GM18502 (cell line): ENCODE data around the gene OR2V2.

Source experiments
- ATAC-seq: cut with Tn5 transposase; IDR thresholded peaks from one replicate; pipeline ENCODE4 v1.9.1; 2021; ENCODE audit warnings: mild to moderate bottlenecking; ENCODE audit not compliant: unreplicated experiment, poor library complexity

Gene OR2V2

DNA sequence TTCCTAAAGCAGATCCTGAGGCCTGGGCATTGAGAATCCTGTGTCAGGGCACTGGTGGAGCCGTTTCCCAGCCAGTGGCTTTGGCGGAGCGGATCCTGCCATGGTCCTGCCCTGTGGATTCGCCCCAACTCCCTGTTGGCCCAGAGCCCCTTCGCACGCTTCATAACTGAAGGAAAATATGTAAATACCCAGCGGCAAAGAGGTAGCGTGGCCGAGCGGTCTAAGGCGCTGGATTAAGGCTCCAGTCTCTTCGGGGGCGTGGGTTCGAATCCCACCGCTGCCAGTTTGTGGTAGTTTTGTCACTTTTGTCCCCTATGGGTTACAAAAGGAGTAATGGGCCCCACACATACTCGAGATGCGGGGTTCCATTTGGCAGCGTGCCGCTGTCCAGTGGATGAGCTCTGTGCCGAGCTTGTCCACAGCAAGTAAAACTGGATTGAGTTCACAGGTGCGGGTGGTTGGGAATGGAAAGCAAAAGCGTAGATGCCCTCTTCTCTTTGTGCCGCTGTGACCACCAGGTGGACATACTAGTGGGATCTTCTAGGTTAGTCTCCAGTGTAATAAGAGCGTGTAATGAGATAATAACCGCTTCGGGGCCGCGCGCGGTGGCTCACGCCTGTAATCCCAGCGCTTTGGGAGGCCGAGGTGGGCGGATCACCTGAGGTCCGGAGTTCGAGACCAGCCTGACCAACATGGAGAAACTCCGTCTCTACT is 40.3 kb downstream of the OR2V2 start:
- ATAC-seq = no peak

GRCh38 chr5:181188700-181189362 is 41.4 kb downstream of the OR2V2 start:
- no peak for ATAC-seq

GRCh38 chr5:181189363-181189961 is 42.1 kb downstream of the OR2V2 start:
- ATAC-seq = no peak

DNA sequence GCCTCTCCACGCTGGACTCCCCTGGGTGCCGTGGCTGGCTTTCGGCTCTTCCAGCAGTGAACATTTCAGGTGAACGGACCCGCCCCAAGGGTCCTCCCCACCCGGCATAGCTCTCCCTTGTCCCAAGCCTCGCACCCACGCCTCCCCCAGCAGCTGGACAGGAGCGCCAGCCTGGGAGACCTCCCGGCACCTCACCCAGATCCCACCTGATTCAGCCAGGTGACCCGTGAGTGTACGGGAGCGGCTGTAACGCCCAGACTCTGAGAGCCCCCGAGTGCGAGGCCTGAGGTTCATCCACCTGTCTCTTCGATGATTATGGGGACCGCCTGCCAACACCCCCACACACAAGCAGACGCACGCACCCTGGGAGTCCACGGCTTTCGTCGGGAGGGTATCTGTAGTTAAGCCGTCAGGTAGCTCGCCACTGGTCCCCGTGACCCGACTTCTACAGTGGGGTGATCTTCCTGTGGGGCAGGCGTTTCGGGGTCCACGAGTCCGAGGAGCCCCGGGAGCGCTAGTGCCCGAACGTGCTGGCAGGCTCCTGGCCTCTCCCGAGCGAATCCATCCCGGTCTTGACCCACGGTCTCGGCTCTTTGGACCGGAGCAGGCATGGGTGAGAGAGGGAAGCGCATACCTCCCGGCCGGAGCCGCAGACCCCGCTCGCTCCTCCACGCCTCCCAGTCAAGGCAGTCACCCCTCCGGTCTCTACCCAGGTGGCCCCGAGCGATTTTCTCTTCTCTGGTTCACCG is 42.8 kb downstream of the OR2V2 start:
- no peak for ATAC-seq

GRCh38 chr5:181190711-181191525 is 43.5 kb downstream of the OR2V2 start:
- ATAC-seq = peak; percentile 11

DNA sequence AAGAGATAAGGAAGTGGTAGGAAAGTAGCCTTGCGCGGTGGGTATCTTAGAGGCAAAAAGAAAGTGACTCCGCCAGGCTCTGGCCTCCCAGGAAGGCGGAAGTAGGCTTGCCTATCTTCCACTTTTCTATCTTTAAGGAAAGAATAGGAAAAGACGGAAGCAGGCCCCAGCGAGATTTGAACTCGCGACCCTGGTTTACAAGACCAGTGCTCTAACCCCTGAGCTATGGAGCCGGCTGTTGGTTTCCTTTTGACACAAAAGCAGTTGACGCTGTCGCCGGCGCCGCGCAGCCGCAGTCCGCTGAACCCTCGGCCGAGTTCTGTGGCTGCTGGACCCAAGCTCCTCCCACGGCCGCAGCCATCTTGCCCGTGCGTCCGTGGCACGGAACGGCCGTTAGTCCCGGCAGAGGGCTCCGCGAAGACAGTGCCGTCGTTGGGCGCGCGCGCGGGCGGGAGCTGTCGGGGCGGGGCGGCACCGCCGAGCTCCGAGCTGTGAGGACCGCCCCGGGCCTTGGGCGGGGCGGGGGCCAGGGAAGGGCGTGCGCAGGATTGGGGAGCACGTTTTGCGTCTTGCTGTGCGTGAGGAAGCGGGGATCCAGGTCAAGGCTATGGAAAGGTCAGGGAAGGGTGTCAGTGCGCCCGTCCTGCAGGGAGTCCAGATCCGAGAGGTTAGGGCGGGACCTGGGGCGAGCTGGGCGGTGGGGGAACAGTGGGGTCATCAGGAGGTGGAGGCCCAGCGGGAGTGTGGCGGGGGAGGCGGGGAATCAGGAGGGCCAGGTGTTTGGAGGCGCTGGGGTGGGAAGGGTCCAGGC is 44.3 kb downstream of the OR2V2 start:
- peak; percentile 66 for ATAC-seq

GRCh38 chr5:181192337-181193046 is 45.1 kb downstream of the OR2V2 start:
- ATAC-seq = no peak

DNA sequence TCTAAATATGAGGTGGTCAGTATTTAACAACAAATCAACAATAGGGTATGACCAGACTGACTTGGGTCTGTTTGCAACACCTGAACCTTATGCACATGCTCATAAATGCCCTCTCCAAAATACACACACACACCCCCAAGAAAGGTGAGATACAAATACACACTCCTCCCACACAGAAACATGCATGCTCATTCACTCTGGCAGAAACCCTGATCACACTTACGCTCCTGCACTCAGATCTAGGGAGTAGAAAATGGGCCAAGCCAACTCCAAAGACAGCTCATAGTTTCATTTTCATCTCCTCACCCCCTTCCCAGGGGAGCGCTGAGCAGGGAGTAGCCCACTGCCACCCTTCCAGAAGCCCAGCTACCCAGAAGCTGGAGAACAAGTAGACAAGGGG is 46.3 kb downstream of the OR2V2 start:
- ATAC-seq = no peak

DNA sequence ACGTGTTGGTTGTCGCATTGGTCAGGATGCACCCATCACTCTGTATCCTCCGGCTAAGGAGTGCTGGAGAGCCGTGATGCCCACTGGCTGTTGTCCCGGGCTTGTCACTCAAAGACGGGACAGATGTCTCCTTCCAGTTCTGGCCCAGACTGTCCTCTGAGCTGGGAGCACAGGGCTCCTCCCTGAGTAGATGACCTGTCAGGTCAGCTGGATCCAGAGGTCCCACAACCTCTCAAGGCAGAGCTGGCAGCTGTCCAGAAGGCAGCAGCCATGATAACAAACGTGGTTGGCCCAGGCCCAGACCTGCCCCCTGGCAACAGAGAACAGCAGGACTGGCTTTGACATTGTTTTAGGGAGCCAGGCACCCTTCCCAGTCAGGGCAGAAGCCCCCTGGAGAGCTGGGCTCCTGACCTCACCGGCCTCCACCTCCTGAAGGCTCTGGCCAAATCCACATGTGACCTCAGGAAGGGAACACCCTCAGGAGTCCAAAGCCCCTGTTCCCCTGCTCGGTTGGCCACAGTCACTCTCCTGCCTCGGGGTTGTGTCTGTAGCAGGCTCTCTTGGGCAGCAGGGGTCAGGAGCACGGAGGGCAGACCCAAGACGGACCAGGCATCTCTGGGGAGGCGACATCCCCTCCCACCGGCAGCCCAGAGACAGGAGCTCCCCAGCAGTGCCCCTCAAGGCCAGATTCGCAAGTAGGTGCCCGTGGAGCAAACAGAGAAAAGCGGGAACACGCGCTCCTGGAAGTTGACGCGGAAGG is 47.3 kb downstream of the OR2V2 start:
- ATAC-seq = no peak

DNA sequence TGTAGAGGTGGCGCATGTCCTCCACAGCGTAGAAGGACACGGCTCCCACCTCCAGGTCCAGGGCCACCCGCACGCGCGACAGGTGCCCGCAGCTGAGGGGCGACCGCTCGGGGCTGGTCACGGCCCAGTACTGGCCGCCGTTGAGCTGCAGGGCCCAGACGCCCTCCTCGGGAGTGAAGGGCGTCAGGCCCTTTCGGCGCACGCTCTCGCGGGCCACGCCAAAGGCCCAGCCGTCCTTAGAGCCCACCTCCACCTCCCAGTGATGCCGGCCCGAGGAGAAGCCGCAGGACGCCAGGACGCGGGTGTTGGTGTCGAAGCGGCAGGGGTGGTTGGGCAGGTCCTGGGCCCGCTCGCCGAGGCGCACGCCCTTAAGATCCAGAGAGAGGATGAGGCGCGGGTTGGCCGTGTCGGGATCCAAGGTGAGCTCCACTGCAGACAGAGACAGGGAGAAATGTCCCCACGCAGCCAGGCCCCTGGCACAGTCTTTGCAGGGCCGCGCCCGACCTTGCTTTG is 47.9 kb downstream of the OR2V2 start:
- no peak for ATAC-seq

GRCh38 chr5:181197326-181197951 is 50.1 kb downstream of the OR2V2 start:
- no peak for ATAC-seq

DNA sequence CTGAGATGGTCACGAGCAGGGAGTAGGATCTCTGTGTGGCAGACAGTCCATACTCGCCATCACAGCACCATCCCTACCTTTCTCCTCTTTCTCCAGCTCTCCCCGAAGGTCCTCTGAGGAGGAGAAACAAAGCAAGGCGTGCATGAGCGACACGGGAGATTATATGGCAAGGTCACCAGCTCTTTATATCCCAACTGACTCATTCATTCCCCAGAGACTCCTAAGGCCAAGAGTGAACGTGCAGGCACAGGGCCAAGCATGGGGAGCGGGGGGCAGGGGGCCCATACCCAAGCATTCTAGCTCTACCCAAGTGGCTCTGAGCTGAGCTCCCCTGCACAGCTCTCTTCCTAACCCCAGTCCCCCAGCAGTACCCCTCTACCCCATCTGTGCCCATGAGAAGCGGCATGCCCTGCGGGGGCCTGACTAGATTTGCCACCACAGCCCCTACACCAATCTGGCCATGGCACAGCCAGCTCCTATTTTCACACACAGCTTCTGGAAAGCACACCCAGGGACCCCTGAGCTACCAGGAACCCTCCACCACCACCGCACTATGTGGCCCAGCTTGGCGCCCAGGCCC is 50.8 kb downstream of the OR2V2 start:
- ATAC-seq = no peak

- peak; percentile 72 for ATAC-seq
Measured at GRCh38 chr5:181198905-181199519, 51.6 kb downstream of the OR2V2 start.

- no peak for ATAC-seq
Measured at GRCh38 chr5:181199881-181200638, 52.7 kb downstream of the OR2V2 start.

GRCh38 chr5:181200816-181201215 is 53.4 kb downstream of the OR2V2 start:
- no peak for ATAC-seq
